ENCODE data around the gene CNTN1. TPM values are rescaled to one million over a fixed set of nuclear protein-coding genes. Genes with fewer than 3 reads are reported as not detected.

CNTN1 gene
- total RNA-seq, 1 donor from 2014 or later: 1.8 TPM

GRCh38 chr12:40907115-40907527 is 214.9 kb downstream of the CNTN1 start:
- Mint-ChIP-seq H3K27me3 (ENCODE audit: low read depth) (peaks cover 3% of the 10 kb centered on the region), H3K27ac (ENCODE audit: unreplicated experiment) (no peak overlapping the region), H3K36me3 (ENCODE audit: low read depth) (no peaks in the 10 kb centered on the region), H3K4me1 (ENCODE audit: low read depth) (no peaks in the 10 kb centered on the region), H3K4me3 (ENCODE audit: unreplicated experiment) (no peak overlapping the region), H3K9me3 (ENCODE audit: low read depth) (no peaks in the 10 kb centered on the region)
- DNase-seq (ENCODE audit: low spot score): no peak
- no peak for TF ChIP-seq CTCF (IDR thresholded peaks at IDR 0.05)

GRCh38 chr12:40911676-40912075 is 219.4 kb downstream of the CNTN1 start:
- TF ChIP-seq CTCF (IDR thresholded peaks at IDR 0.05): no peak
- Mint-ChIP-seq H3K4me1 (ENCODE audit: low read depth) (no peaks in the 10 kb centered on the region), H3K9me3 (ENCODE audit: low read depth) (no peaks in the 10 kb centered on the region), H3K36me3 (ENCODE audit: low read depth) (no peaks in the 10 kb centered on the region), H3K27ac (ENCODE audit: unreplicated experiment) (no peak overlapping the region), H3K27me3 (ENCODE audit: low read depth) (no peaks in the 10 kb centered on the region), H3K4me3 (ENCODE audit: unreplicated experiment) (no peak overlapping the region)
- no peak for DNase-seq (ENCODE audit: low spot score)

GRCh38 chr12:40915172-40915571 is 222.9 kb downstream of the CNTN1 start:
- no peak overlapping the region for H3K27ac Mint-ChIP-seq (ENCODE audit: unreplicated experiment)
- no peak for DNase-seq (ENCODE audit: low spot score)
- no peak overlapping the region for H3K4me3 Mint-ChIP-seq (ENCODE audit: unreplicated experiment)
- TF ChIP-seq CTCF (IDR thresholded peaks at IDR 0.05): no peak
- no peaks in the 10 kb centered on the region for H3K36me3 Mint-ChIP-seq (ENCODE audit: low read depth)
- no peaks in the 10 kb centered on the region for H3K9me3 Mint-ChIP-seq (ENCODE audit: low read depth)
- H3K4me1 Mint-ChIP-seq (ENCODE audit: low read depth): no peaks in the 10 kb centered on the region
- peaks cover 3% of the 10 kb centered on the region for H3K27me3 Mint-ChIP-seq (ENCODE audit: low read depth)

GRCh38 chr12:40917561-40917960 is 225.3 kb downstream of the CNTN1 start:
- Mint-ChIP-seq H3K27ac (ENCODE audit: unreplicated experiment) (no peak overlapping the region), H3K4me1 (ENCODE audit: low read depth) (no peaks in the 10 kb centered on the region), H3K27me3 (ENCODE audit: low read depth) (peaks cover 9% of the 10 kb centered on the region), H3K4me3 (ENCODE audit: unreplicated experiment) (no peak overlapping the region), H3K36me3 (ENCODE audit: low read depth) (no peaks in the 10 kb centered on the region), H3K9me3 (ENCODE audit: low read depth) (no peaks in the 10 kb centered on the region)
- TF ChIP-seq CTCF (IDR thresholded peaks at IDR 0.05): no peak
- DNase-seq (ENCODE audit: low spot score): no peak

- H3K27me3 Mint-ChIP-seq (ENCODE audit: low read depth): peaks cover 11% of the 10 kb centered on the region
- H3K4me1 Mint-ChIP-seq (ENCODE audit: low read depth): no peaks in the 10 kb centered on the region
- H3K4me3 Mint-ChIP-seq (ENCODE audit: unreplicated experiment): no peak overlapping the region
- H3K9me3 Mint-ChIP-seq (ENCODE audit: low read depth): no peaks in the 10 kb centered on the region
- no peak for DNase-seq (ENCODE audit: low spot score)
- no peak overlapping the region for H3K27ac Mint-ChIP-seq (ENCODE audit: unreplicated experiment)
- peak; percentile 99 for TF ChIP-seq CTCF (IDR thresholded peaks at IDR 0.05)
- H3K36me3 Mint-ChIP-seq (ENCODE audit: low read depth): no peaks in the 10 kb centered on the region
These were observed 229.4 kb downstream of the CNTN1 start for GRCh38 chr12:40921563-40922163.

All from chondrocyte (in vitro differentiated cells).